Esophagus muscularis mucosa (tissue), 4 donors: Measurements from ENCODE around the gene DDX5. TPM values are rescaled to one million over a fixed set of nuclear protein-coding genes. Genes with fewer than 3 reads are reported as not detected.

Experiments
- DNase-seq: peaks from one replicate; pipeline ENCODE4 v3.0.0-alpha.2; 2017; ENCODE audit errors: extremely low spot score
- H3K27ac ChIP-seq, 4 donors: fragments of 200-600 bp; sonication (generic); replicated peaks in 1 of 4; 1 replicate in 3 of 4; 2 replicates in 1 of 4; pipeline ENCODE4 v1.5.1; 2016 to 2019; ENCODE audit warnings: mild to moderate bottlenecking in 1 of 4
- H3K27me3 ChIP-seq, 4 donors: fragments of 200-600 bp; sonication (generic); one replicate each; pipeline versions ENCODE4 v1.5.1 to v1.6.0; 2016 to 2019
- H3K36me3 ChIP-seq, 4 donors: fragments of 200-600 bp; sonication (generic); one replicate each; pipeline ENCODE4 v1.5.1; 2016 to 2019
- H3K4me1 ChIP-seq, 4 donors: fragments of 200-600 bp; sonication (generic); one replicate each; pipeline ENCODE4 v1.5.1; 2016 to 2019
- H3K4me3 ChIP-seq, 4 donors: fragments of 200-600 bp; sonication (generic); 1 replicate in 2 of 4; 2 replicates in 2 of 4; pipeline ENCODE4 v1.5.1; 2016 to 2019; ENCODE audit warnings: mild to moderate bottlenecking in 4 of 4, moderate library complexity in 1 of 4
- H3K9me3 ChIP-seq, 4 donors: fragments of 200-600 bp; sonication (generic); 1 replicate in 3 of 4; 2 replicates in 1 of 4; pipeline ENCODE4 v1.5.1; 2016 to 2019
- CTCF ChIP-seq, 3 experiments: fragments of 200-600 bp in 2 of 3; fragments of 450-650 bp in 1 of 3; sonication (generic) in 2 of 3; IDR thresholded peaks; one replicate each; pipeline ENCODE4 v1.5.1; 2017 to 2019; ENCODE audit warnings: antibody characterized with exemption in 3 of 3, mild to moderate bottlenecking in 2 of 3, moderate library complexity in 1 of 3
- EP300 ChIP-seq: sonication (generic); formaldehyde crosslinking; IDR thresholded peaks from one replicate; pipeline ENCODE4 v1.6.1; 2017; ENCODE audit warnings: antibody characterized with exemption
- POLR2A ChIP-seq: fragments of 450-650 bp; IDR thresholded peaks from one replicate; pipeline ENCODE4 v1.6.1; 2017; ENCODE audit warnings: antibody characterized with exemption, moderate library complexity, mild to moderate bottlenecking, low read depth
- POLR2AphosphoS5 ChIP-seq, 2 donors: sonication (generic); formaldehyde crosslinking; IDR thresholded peaks; one replicate each; pipeline ENCODE4 v1.6.1; 2017; ENCODE audit warnings: antibody characterized with exemption in 2 of 2
- WGBS: methylation state at CpG from one replicate; pipeline ENCODE4 v1.1.5; 2018; 5-methylcytosine and 5-hydroxymethylcytosine counted together
- intact Hi-C: fragments of 100-400 bp; cut with DNase I; formaldehyde crosslinking; loops from one replicate; pipeline ENCODE4 v1.15.1; 2023
- total RNA-seq, 4 donors: library from RNA; depleted of rRNA; stranded (reverse); fragments of >200 nt; gene quantifications; one replicate each; pipeline versions ENCODE4 v1.1.0 to v1.2.1, GENCODE V29; 2016

Gene DDX5
- total RNA-seq, 4 donors from 2014 or later, result 422 to 728 (median 528) TPM

- Histone ChIP-seq H3K36me3 (peaks cover 35 to 93% (median 83%) of the 10 kb centered on the region in 4 donors), H3K27ac (no peak overlapping the region), H3K9me3 (no peaks in the 10 kb centered on the region), H3K4me3 (no peak overlapping the region), H3K27me3 (no peaks in the 10 kb centered on the region), H3K4me1 (no peaks in the 10 kb centered on the region)
- TF ChIP-seq CTCF (IDR thresholded peaks at IDR 0.05) (no peak), POLR2AphosphoS5 (IDR thresholded peaks at IDR 0.05) (no peak), EP300 (no peak), POLR2A (no peak)
- intact Hi-C loops, result no loop called here
- 75% methylated on average over 5 of the region's 5 CpGs for WGBS
- no peak for DNase-seq
These were observed 31.4 kb upstream of the DDX5 start for GRCh38 chr17:64537488-64537887.

- Histone ChIP-seq H3K4me1 (peaks cover 0 to 4% (median 2%) of the 10 kb centered on the region in 4 donors), H3K4me3 (no peak overlapping the region), H3K27me3 (no peaks in the 10 kb centered on the region), H3K36me3 (peaks cover 41 to 95% (median 85%) of the 10 kb centered on the region in 4 donors), H3K27ac (no peak overlapping the region), H3K9me3 (no peaks in the 10 kb centered on the region)
- TF ChIP-seq POLR2A, result no peak
- no peak for TF ChIP-seq EP300
- no peak for TF ChIP-seq CTCF (IDR thresholded peaks at IDR 0.05)
- no peak for TF ChIP-seq POLR2AphosphoS5 (IDR thresholded peaks at IDR 0.05)
- 81% methylated on average over 2 of the region's 2 CpGs for WGBS
- DNase-seq, result no peak
- intact Hi-C loops, result no loop called here
These were observed 30.8 kb upstream of the DDX5 start for GRCh38 chr17:64536913-64537312.

GRCh38 chr17:64535357-64535756 is 29.3 kb upstream of the DDX5 start:
- 74% methylated on average over 6 of the region's 6 CpGs for WGBS
- H3K36me3 ChIP-seq, result peaks cover 42 to 97% (median 90%) of the 10 kb centered on the region in 4 donors
- no peaks in the 10 kb centered on the region for H3K27me3 ChIP-seq
- no peak overlapping the region for H3K4me3 ChIP-seq
- peaks cover 0 to 15% (median 4%) of the 10 kb centered on the region in 4 donors for H3K4me1 ChIP-seq
- H3K27ac ChIP-seq, result no peak overlapping the region
- TF ChIP-seq CTCF (IDR thresholded peaks at IDR 0.05) (no peak), POLR2AphosphoS5 (IDR thresholded peaks at IDR 0.05) (no peak), POLR2A (no peak), EP300 (no peak)
- no peaks in the 10 kb centered on the region for H3K9me3 ChIP-seq
- DNase-seq, result no peak
- intact Hi-C loops, result no loop called here

- no peaks in the 10 kb centered on the region for H3K27me3 ChIP-seq
- H3K4me3 ChIP-seq, result no peak overlapping the region
- DNase-seq, result no peak
- no peak overlapping the region for H3K27ac ChIP-seq
- peaks cover 53 to 99% (median 94%) of the 10 kb centered on the region in 4 donors for H3K36me3 ChIP-seq
- peak in 1 of 3 experiments; percentile 7 for TF ChIP-seq CTCF (IDR thresholded peaks at IDR 0.05)
- TF ChIP-seq POLR2A, result no peak
- intact Hi-C loops, result no loop called here
- WGBS, result 87% methylated on average over 3 of the region's 3 CpGs
- peaks cover 0 to 15% (median 4%) of the 10 kb centered on the region in 4 donors for H3K4me1 ChIP-seq
- H3K9me3 ChIP-seq, result no peaks in the 10 kb centered on the region
These were observed 28.1 kb upstream of the DDX5 start for GRCh38 chr17:64534187-64534586.

GRCh38 chr17:64533784-64534183 is 27.7 kb upstream of the DDX5 start:
- intact Hi-C loops, result no loop called here
- peaks cover 0 to 15% (median 4%) of the 10 kb centered on the region in 4 donors for H3K4me1 ChIP-seq
- DNase-seq, result no peak
- H3K4me3 ChIP-seq, result no peak overlapping the region
- no peak overlapping the region for H3K27ac ChIP-seq
- H3K36me3 ChIP-seq, result peaks cover 57 to 100% (median 96%) of the 10 kb centered on the region in 4 donors
- H3K27me3 ChIP-seq, result no peaks in the 10 kb centered on the region
- 80% methylated on average over 2 of the region's 2 CpGs for WGBS
- TF ChIP-seq POLR2AphosphoS5 (IDR thresholded peaks at IDR 0.05) (no peak), CTCF (IDR thresholded peaks at IDR 0.05) (no peak), POLR2A (no peak)
- H3K9me3 ChIP-seq, result no peaks in the 10 kb centered on the region
